KMS-11 (cell line): ENCODE measurements around the gene MEIOB.

Experiments used
- H2AFZ ChIP-seq: fragments of 200-600 bp; sonication (generic); 2 replicates; pipeline ENCODE4 v1.6.1; 2016; ENCODE audit warnings: antibody characterized with exemption, mixed run types, low read depth
- H3K27ac ChIP-seq: fragments of 200-600 bp; sonication (generic); 2 replicates; pipeline ENCODE4 v1.6.1; 2016; ENCODE audit warnings: mild to moderate bottlenecking, mixed run types
- H3K27me3 ChIP-seq: fragments of 200-600 bp; sonication (generic); 2 replicates; pipeline ENCODE4 v1.6.1; 2017; ENCODE audit warnings: mild to moderate bottlenecking, low read depth, mixed run types, moderate library complexity; ENCODE audit not compliant: insufficient read depth
- H3K36me3 ChIP-seq: fragments of 200-600 bp; sonication (generic); 2 replicates; pipeline ENCODE4 v1.6.1; 2017; ENCODE audit warnings: mild to moderate bottlenecking, mixed run types; ENCODE audit not compliant: insufficient read depth
- H3K4me1 ChIP-seq: fragments of 200-600 bp; sonication (generic); 2 replicates; pipeline ENCODE4 v1.6.1; 2016; ENCODE audit warnings: mild to moderate bottlenecking, low read depth, mixed run types; ENCODE audit not compliant: poor library complexity, severe bottlenecking
- H3K4me2 ChIP-seq: fragments of 200-600 bp; sonication (generic); 2 replicates; pipeline ENCODE4 v1.7.0; 2016; ENCODE audit warnings: mild to moderate bottlenecking, mixed run types
- H3K4me3 ChIP-seq: fragments of 200-600 bp; sonication (generic); IDR thresholded peaks from 2 replicates; pipeline ENCODE4 v1.6.1; 2017; ENCODE audit warnings: low read depth, low read length, mixed read lengths; ENCODE audit not compliant: insufficient read depth
- H3K79me2 ChIP-seq: fragments of 200-600 bp; sonication (generic); 2 replicates; pipeline ENCODE4 v1.6.1; 2016; ENCODE audit warnings: low read depth, mixed run types; ENCODE audit not compliant: insufficient read depth
- H3K9ac ChIP-seq: fragments of 200-600 bp; sonication (generic); 2 replicates; pipeline ENCODE4 v1.6.1; 2016; ENCODE audit warnings: mild to moderate bottlenecking, mixed run types
- H4K20me1 ChIP-seq: fragments of 200-600 bp; sonication (generic); 2 replicates; pipeline ENCODE4 v1.6.1; 2016; ENCODE audit warnings: mild to moderate bottlenecking, mixed run types; ENCODE audit not compliant: insufficient read depth
- CTCF ChIP-seq: fragments of 200-600 bp; sonication (generic); conservative IDR thresholded peaks from 2 replicates; pipeline ENCODE4 v1.6.1; 2017; ENCODE audit warnings: low read depth, mild to moderate bottlenecking, antibody characterized with exemption, low read length, moderate library complexity, mixed read lengths

The MEIOB gene

DNA sequence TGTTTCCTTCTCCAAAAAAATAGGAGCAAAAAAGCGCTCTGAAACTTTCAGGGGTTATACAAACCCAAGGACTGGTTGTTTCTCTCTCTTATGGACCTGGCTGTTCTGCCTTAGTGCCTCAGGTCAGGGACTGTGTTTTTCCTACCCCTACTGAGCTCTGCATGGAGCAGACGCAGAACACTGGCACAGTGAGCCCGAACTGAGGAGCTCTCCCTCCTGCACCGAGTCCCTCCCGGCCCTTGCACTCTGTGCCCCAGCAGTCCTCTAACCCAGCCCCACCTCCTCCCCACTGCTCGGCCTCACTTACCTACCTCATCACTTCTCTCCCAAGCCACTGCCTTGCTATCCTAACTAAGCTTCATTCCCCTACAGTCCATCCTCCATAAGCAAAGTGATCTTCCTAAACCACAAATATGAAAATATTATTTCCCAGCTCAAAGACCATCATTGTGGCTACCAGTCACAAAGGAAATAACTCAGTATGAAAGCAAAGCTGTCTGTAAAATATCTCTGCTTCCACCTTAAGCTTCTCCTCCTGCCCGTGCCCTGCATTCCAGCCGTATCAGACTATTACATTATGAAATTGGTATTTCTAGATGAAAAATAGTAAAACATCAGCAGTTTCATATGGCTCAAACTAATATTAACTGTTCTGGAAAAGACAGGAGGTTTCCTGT is 13.6 kb downstream of the MEIOB start:
- H3K4me3 ChIP-seq = no peak overlapping the region
- H3K27me3 ChIP-seq = peaks cover 43% of the 10 kb centered on the region; the same call in 1 of the 2 replicates
- H3K4me1 ChIP-seq = peaks cover 8% of the 10 kb centered on the region
- no peak overlapping the region for H2AFZ ChIP-seq
- H3K27ac ChIP-seq = no peak overlapping the region
- no peak overlapping the region for H3K4me2 ChIP-seq
- H4K20me1 ChIP-seq = no peaks in the 10 kb centered on the region
- H3K36me3 ChIP-seq = no peaks in the 10 kb centered on the region
- no peaks in the 10 kb centered on the region for H3K79me2 ChIP-seq
- no peak overlapping the region for H3K9ac ChIP-seq
- TF ChIP-seq CTCF = no peak

DNA sequence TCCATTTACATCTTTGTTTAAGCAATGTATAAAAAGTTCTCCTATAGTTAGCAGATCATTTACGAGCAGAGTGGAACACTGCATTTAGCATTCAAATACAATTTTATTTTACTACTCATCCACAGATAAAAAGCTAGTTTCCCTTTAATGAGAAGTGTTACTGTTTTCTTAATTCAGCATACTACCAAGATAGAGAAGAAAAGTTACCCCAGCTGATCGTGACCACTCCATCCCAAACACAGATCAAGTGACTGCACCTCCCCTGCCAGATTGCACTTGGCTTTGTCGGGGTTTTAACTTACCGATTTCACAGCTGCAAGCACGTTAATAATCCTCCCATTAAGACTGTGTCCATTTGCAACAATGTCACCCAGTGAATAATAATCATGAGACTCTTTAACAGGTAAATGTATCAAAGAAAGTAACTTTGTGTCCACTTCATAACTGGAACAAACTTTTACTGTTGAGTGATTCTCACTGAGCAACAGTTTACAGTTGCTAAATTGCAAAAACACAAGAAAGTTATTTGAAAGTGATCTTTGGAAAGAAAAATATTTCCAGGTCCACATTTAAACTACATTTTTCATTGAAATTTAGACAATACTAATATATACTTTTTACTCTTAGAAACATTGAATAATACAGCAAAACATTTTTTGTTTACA is 14.4 kb downstream of the MEIOB start:
- Histone ChIP-seq H3K27me3 (peaks cover 43% of the 10 kb centered on the region; the same call in 1 of the 2 replicates), H3K4me1 (peaks cover 8% of the 10 kb centered on the region), H4K20me1 (no peaks in the 10 kb centered on the region), H3K27ac (no peak overlapping the region), H3K4me2 (no peak overlapping the region), H3K4me3 (no peak overlapping the region), H2AFZ (no peak overlapping the region), H3K36me3 (no peaks in the 10 kb centered on the region), H3K9ac (no peak overlapping the region), H3K79me2 (no peaks in the 10 kb centered on the region)
- no peak for TF ChIP-seq CTCF

- H3K4me2 ChIP-seq = no peak overlapping the region
- H3K36me3 ChIP-seq = no peaks in the 10 kb centered on the region
- H3K79me2 ChIP-seq = no peaks in the 10 kb centered on the region
- H2AFZ ChIP-seq = no peak overlapping the region
- TF ChIP-seq CTCF = no peak
- no peak overlapping the region for H3K4me3 ChIP-seq
- peaks cover 9% of the 10 kb centered on the region; the same call in 1 of the 2 replicates for H3K27me3 ChIP-seq
- H4K20me1 ChIP-seq = no peaks in the 10 kb centered on the region
- no peak overlapping the region for H3K9ac ChIP-seq
- no peak overlapping the region for H3K27ac ChIP-seq
- no peaks in the 10 kb centered on the region for H3K4me1 ChIP-seq
Measured at GRCh38 chr16:1851793-1852192, 20.2 kb downstream of the MEIOB start.

GRCh38 chr16:1850981-1851380 is 21.0 kb downstream of the MEIOB start:
- Histone ChIP-seq H2AFZ (no peak overlapping the region), H3K9ac (no peak overlapping the region), H3K36me3 (no peaks in the 10 kb centered on the region), H3K4me3 (no peak overlapping the region), H3K79me2 (no peaks in the 10 kb centered on the region), H3K27me3 (peaks cover 9% of the 10 kb centered on the region; the same call in 1 of the 2 replicates), H4K20me1 (no peaks in the 10 kb centered on the region), H3K4me1 (no peaks in the 10 kb centered on the region), H3K27ac (no peak overlapping the region), H3K4me2 (no peak overlapping the region)
- TF ChIP-seq CTCF = no peak
